ENCODE data around the gene DROSHA.

The DROSHA gene

GRCh38 chr5:31530541-31531265, 1.2 kb downstream of the DROSHA start:
- DNase-seq: peak; percentile 28

GRCh38 chr5:31523041-31523440, 8.9 kb downstream of the DROSHA start:
- DNase-seq: no peak

- peak; percentile 35 for DNase-seq
These were observed 15.1 kb downstream of the DROSHA start for GRCh38 chr5:31516802-31517201.

GRCh38 chr5:31511305-31511704, 20.6 kb downstream of the DROSHA start:
- no peak for DNase-seq

- DNase-seq: no peak
These were observed 27.4 kb downstream of the DROSHA start for GRCh38 chr5:31504529-31504928.

GRCh38 chr5:31502506-31502905, 29.4 kb downstream of the DROSHA start:
- no peak for DNase-seq

- DNase-seq: no peak
These were observed 31.6 kb downstream of the DROSHA start for GRCh38 chr5:31500256-31500655.

- DNase-seq: no peak
These were observed 35.0 kb downstream of the DROSHA start for GRCh38 chr5:31496891-31497290.

GRCh38 chr5:31496301-31496700, 35.6 kb downstream of the DROSHA start:
- DNase-seq: no peak

- DNase-seq: no peak
These were observed 36.6 kb downstream of the DROSHA start for GRCh38 chr5:31495336-31495735.

GRCh38 chr5:31492869-31493268, 39.0 kb downstream of the DROSHA start:
- no peak for DNase-seq

GRCh38 chr5:31487506-31487905, 44.4 kb downstream of the DROSHA start:
- DNase-seq: no peak

GRCh38 chr5:31486441-31486840, 45.5 kb downstream of the DROSHA start:
- no peak for DNase-seq

GRCh38 chr5:31485376-31486207, 46.3 kb downstream of the DROSHA start:
- no peak for DNase-seq

GRCh38 chr5:31481531-31482165, 50.2 kb downstream of the DROSHA start:
- DNase-seq: no peak

GRCh38 chr5:31479706-31480105, 52.2 kb downstream of the DROSHA start:
- no peak for DNase-seq

GRCh38 chr5:31478901-31479300, 53.0 kb downstream of the DROSHA start:
- DNase-seq: no peak

GRCh38 chr5:31477971-31478370, 53.9 kb downstream of the DROSHA start:
- DNase-seq: no peak

GRCh38 chr5:31477516-31477915, 54.4 kb downstream of the DROSHA start:
- no peak for DNase-seq

- no peak for DNase-seq
These were observed 55.2 kb downstream of the DROSHA start for GRCh38 chr5:31476738-31477141.

- DNase-seq: peak; percentile 12
These were observed 60.0 kb downstream of the DROSHA start for GRCh38 chr5:31471916-31472315.

- no peak for DNase-seq
These were observed 60.9 kb downstream of the DROSHA start for GRCh38 chr5:31471040-31471439.

- DNase-seq: peak; percentile 81
These were observed 61.3 kb downstream of the DROSHA start for GRCh38 chr5:31470608-31471007.

- DNase-seq: no peak
These were observed 62.0 kb downstream of the DROSHA start for GRCh38 chr5:31469886-31470285.

Measured in hematopoietic multipotent progenitor cell treated with erythropoietin and hydrocortisone succinate and interleukin-3 and kit ligand, for 4 days (in vitro differentiated cells).